ENCODE measurements around the gene LRMDA. TPM values are rescaled to one million over a fixed set of nuclear protein-coding genes. Genes with fewer than 3 reads are reported as not detected.

The LRMDA gene
- total RNA-seq, 1 donor from 2014 or later = 0.96 TPM

- Histone ChIP-seq H3K4me3 (no peak overlapping the region), H3K27ac (no peak overlapping the region), H3K36me3 (no peaks in the 10 kb centered on the region), H3K9me3 (no peaks in the 10 kb centered on the region), H3K4me1 (peaks cover 0 to 3% of the 10 kb centered on the region in 2 donors), H3K27me3 (no peaks in the 10 kb centered on the region)
- intact Hi-C loops (cut with DNase I) = loop anchor here (10.0 kb wide), 1 partner anchor 317 kb away; no protein-coding TSS in a partner anchor
- no peak for TF ChIP-seq CTCF (IDR thresholded peaks at IDR 0.05)
- no peak for DNase-seq (ENCODE audit: low spot score in 2 of 2)
Observed at GRCh38 chr10:75717126-75717916, 285.9 kb downstream of the LRMDA start.

DNA sequence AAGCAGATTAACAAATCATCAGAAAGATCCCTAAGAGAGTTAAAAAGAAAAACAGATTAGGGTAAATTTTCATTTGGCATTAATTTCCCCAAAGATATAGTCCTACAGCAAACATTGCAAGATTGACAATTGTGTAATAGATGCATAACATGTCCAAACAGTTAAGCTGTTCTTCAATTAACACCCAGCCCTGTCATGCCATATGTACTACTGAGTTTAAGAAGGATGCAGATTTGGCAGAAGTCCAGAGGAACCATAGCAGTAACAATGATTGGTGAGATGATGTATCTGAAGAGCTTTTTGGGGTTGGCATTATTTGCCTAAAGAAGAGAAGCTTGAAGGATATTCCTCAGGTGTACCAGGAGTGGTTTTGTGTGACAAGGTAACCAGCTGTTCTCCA is 287.6 kb downstream of the LRMDA start:
- no peaks in the 10 kb centered on the region for H3K4me1 ChIP-seq
- intact Hi-C loops (cut with DNase I) = loop anchor here (10.0 kb wide), 1 partner anchor 316 kb away; no protein-coding TSS in a partner anchor
- H3K4me3 ChIP-seq = no peak overlapping the region
- H3K27me3 ChIP-seq = no peaks in the 10 kb centered on the region
- no peak overlapping the region for H3K27ac ChIP-seq
- DNase-seq (ENCODE audit: low spot score in 2 of 2) = no peak
- no peak for TF ChIP-seq CTCF (IDR thresholded peaks at IDR 0.05)
- no peaks in the 10 kb centered on the region for H3K9me3 ChIP-seq
- H3K36me3 ChIP-seq = no peaks in the 10 kb centered on the region

GRCh38 chr10:75720157-75720556 is 288.7 kb downstream of the LRMDA start:
- DNase-seq (ENCODE audit: low spot score in 2 of 2) = no peak
- Histone ChIP-seq H3K4me1 (no peaks in the 10 kb centered on the region), H3K27me3 (no peaks in the 10 kb centered on the region), H3K27ac (no peak overlapping the region), H3K9me3 (no peaks in the 10 kb centered on the region), H3K4me3 (no peak overlapping the region), H3K36me3 (no peaks in the 10 kb centered on the region)
- intact Hi-C loops (cut with DNase I) = no loop called here
- TF ChIP-seq CTCF (IDR thresholded peaks at IDR 0.05) = no peak

DNA sequence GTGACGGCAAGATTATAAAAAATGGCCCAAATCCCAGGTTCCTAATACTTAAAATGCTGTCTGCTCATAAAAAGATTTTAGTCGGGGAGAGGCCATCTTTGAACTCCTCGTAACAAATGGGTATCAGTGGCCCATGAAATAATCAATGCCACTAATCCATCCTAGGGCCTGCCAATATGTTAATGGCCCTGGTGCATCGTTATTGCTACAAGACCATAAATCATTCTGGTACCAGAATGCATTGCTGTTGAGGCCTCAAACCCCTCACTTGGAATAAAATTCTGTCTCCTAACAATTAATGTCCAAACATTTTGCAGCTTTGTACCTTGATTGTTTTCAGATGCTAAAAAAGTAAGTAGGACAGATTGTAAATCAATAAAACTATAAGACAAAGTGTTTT is 290.6 kb downstream of the LRMDA start:
- DNase-seq (ENCODE audit: low spot score in 2 of 2) = no peak
- no peak for TF ChIP-seq CTCF (IDR thresholded peaks at IDR 0.05)

GRCh38 chr10:75722609-75723008 is 291.2 kb downstream of the LRMDA start:
- no peak overlapping the region for H3K4me3 ChIP-seq
- no peaks in the 10 kb centered on the region for H3K9me3 ChIP-seq
- H3K27ac ChIP-seq = no peak overlapping the region
- no peak for DNase-seq (ENCODE audit: low spot score in 2 of 2)
- intact Hi-C loops (cut with DNase I) = no loop called here
- H3K36me3 ChIP-seq = no peaks in the 10 kb centered on the region
- no peaks in the 10 kb centered on the region for H3K27me3 ChIP-seq
- H3K4me1 ChIP-seq = no peaks in the 10 kb centered on the region
- TF ChIP-seq CTCF (IDR thresholded peaks at IDR 0.05) = no peak

More for the DNA sequence above, 290.6 kb downstream of the LRMDA start:
- H3K9me3 ChIP-seq = no peaks in the 10 kb centered on the region
- intact Hi-C loops (cut with DNase I) = no loop called here
- no peaks in the 10 kb centered on the region for H3K27me3 ChIP-seq
- H3K4me3 ChIP-seq = no peak overlapping the region
- no peak overlapping the region for H3K27ac ChIP-seq
- H3K36me3 ChIP-seq = no peaks in the 10 kb centered on the region
- no peaks in the 10 kb centered on the region for H3K4me1 ChIP-seq

Measured in ascending aorta (tissue), 2 donors.